ENCODE measurements around the gene SPATS2L.

The SPATS2L gene

DNA sequence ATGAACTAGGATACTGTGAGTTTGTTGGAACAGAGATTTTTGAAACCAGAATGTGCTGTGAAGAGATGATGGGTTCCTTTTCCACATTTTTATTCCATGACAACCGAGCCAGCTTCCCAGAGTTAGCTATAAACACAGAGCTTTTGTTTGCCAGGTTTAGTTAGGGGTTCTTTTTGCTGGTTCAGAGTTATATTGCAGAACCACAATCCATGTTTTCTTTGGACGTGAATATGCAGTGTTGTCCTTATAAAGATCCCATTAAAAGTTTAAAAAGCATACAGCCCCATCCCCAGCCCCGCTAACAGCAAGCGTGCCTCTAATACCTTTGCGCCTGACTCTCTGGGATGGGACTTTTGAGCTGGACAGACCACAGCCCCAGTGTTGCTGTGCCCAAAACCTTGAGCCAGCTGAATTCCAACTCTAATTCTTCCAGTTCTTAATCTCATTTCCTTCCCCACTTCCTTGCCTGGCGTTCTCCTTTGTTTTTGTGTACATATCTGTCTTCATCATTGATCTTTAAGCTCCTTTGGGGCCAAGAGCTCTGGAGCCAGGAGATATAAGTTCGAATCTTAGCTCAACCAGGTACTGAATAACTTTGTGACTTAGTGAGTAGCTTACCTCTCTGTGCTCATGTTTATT lies 72.3 kb downstream of the SPATS2L start:
- DNase-seq = no peak

DNA sequence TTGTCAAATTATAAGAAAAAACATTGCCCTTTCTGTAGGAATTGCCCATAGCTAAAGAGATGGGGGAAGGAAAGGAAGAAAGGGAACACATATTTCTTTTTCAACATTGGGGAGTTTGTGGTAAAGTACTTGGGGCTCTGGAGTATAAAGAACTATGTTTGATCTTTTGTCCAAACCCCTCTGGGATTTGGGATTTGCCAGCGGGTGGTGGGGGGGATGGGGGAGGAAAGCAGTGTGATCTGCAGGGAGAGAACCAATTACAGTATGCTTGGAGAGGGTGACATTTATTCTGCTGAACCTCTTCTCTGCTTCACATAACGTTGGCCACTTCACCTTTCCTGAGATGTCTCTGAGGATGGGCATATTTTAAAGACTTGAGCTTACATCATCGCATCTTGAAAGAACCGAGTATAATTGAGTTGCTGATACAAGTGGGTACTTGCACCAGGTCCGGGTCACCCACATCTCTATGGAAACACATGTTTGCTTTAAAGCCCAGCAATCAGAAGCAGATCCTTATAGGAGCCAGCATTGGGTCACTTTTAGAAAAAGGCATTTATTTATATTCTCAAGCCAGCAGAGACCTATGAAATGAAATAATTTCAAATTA lies 73.1 kb downstream of the SPATS2L start:
- DNase-seq = no peak

DNA sequence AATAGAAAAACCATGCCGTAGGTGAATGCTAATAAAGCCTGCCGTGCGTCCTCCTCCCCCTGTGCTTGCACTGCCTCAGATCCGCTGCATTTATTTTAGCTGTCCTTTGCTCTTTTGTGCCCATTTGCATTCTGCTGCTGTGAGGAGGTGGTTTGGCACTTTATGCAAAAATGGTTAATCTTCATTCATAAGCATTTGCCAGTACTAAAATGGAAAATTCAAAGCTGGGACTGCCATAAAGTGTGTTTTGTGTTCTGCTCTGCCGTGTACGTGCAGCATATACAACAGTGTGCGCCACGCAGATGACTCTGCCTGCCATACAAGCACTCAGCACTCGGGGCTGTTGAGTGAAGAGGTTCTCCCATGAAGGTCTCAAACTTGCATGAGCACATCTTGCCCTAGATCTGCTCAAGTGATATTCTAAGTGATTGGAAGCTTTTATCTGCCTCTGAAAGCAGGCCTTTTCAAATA lies 73.6 kb downstream of the SPATS2L start:
- DNase-seq = no peak

DNA sequence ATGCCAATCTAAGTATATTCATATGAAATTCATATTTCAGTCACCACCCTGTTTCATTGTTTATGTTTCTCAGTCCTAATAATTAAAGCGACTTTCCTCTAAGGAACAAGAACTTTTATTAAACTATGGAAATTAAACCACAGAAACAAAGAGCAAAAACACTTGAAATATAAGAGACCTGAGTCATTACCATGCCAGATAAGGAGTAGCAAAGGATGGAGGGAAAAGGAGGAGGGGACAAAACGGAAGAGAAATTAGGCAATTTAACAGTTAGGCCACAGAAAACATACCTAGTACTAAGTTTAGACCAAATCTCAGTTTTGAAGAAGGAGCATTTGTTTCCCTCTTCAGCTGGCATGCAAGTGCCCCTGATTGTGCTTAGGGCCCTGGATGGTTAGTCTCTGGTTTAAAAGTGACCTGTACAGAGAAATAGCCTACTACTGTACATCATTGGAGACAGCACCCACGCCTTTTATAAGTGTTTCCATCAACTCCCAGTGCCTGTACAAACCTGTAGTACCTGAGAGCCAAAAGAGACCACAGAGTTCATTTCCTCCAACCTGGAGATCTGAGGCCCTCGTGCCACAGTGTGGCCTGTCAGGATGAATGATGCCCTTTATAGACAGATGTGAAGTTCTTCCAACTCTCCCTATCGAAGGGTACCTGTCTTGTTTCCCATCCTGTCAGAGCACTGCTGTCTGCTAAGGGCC lies 74.5 kb downstream of the SPATS2L start:
- no peak for DNase-seq

- DNase-seq = no peak
Measured at GRCh38 chr2:200382874-200383273, 76.4 kb downstream of the SPATS2L start.

GRCh38 chr2:200383380-200384110 lies 77.1 kb downstream of the SPATS2L start:
- no peak for DNase-seq

DNA sequence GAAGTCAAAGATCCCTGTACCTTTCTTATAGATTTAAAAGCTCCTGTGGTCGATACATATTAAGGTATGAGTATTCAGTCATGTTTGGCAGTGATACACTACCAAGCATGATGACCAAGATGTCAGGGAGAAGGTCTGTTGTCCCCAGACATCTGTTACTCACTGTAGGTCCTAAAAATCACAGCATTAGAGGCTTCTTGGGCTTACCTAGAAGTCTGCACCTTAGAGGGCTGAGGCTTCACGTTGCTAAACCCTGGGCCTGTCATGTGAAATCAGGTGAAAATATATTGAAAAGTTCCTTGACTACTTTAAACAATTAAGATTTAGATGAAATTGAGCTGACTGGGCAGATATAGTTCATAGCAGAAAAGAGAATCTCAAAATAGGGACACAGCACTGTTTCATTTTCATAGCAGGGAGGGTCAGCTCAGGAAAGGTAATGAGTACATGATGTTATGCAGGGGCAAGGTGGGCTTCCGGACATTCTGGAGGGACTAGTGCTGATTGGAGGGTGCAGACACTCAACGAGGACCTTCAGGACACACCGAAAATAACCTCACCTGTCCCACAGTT lies 78.7 kb downstream of the SPATS2L start:
- no peak for DNase-seq

DNA sequence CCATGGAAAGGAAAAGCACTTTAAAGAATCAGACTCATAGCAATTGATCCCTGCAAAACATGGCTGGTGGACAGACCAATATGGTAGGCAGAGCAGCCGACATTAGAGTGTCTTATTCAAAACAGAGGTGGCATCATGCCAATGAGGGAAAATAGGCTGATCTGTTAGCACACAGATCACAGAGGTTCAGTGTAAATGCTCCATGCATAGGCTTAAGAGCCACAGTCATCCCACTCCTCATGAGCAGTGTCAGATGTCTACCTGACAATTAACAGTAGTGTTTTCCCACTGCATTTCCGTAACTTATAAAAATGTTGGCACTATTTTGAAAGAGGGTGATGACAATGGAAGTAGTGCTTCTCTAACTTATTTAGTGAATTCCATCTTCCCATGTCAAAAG lies 86.7 kb downstream of the SPATS2L start:
- no peak for DNase-seq

DNA sequence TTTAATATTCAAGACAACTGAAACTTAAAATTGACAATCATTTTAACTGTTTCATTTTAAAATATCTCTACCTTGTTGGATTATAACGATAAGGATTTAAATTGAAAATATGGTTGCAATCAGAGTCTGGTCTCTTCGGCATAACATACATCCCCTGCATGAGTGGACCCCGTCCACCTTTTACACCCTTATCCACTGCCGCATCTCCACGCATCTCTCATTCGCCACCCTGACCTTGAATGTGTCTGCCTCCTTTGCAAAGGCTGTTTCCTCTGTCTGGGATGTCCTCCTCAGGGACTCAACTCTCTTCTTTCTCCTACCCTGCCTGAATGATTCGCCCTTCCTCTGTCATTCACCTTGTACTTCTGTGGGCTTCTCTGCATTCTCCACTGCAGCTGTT lies 87.6 kb downstream of the SPATS2L start:
- no peak for DNase-seq

DNA sequence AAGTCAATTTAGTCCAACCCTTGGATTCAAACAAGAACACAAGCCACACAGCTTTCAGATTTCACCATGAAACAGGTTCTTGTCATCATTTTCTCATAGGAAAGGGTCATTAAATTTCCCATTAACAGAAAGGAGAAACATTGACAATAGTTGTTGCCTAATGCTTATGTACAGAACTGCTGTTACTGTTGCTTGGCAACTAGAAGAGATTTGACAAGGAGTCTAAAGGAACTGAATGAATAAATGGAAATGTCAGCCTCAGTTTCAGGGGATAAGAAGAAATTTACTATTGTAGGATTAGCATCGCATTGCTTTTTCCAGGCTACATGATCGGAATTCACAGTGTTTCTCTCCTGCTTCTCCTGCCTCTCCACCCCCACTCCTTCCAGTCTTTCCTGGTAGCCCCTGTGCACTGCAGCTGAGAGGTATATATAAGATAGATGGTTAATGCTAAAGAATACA lies 90.3 kb downstream of the SPATS2L start:
- DNase-seq = no peak

DNA sequence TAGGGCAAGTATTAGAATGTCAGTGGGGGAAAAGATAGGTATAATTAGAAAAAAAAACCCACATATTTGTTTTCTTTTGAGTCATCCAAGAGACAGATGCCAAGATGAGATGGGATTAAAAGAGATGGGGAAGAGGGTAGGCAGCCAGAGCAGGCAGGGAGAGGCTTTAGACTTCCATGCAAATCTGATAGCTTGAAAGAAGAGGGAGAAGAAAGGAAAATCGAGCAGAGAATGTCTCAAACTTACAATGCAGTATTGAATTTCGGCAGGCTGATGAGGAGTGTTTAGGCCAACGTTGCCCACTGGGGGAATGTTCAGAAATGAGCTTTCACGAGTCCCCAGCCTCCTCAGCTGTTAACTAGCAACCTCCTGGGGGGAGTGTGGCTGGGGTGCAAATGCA lies 91.3 kb downstream of the SPATS2L start:
- no peak for DNase-seq

- no peak for DNase-seq
Measured at GRCh38 chr2:200399046-200399445, 92.6 kb downstream of the SPATS2L start.

DNA sequence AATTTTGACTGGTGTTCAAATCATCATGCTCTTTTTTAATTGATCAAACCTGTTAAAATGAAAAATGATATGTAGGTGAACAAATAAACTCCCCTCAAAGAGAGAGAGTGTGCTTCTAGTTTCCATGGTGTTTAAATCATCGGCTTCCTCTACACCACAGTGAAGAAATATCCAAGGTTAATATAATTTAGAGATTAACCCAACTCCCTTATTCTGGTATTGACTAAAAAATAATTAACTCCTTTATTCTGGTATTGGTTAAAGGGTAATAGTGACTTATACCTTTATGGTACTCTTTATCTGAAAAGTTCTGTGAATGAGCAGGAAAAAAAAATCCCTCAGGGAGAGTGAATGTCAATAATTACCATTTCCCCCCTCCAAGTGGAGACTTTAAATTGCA lies 93.1 kb downstream of the SPATS2L start:
- no peak for DNase-seq

GRCh38 chr2:200403814-200404213 lies 97.3 kb downstream of the SPATS2L start:
- DNase-seq = no peak

DNA sequence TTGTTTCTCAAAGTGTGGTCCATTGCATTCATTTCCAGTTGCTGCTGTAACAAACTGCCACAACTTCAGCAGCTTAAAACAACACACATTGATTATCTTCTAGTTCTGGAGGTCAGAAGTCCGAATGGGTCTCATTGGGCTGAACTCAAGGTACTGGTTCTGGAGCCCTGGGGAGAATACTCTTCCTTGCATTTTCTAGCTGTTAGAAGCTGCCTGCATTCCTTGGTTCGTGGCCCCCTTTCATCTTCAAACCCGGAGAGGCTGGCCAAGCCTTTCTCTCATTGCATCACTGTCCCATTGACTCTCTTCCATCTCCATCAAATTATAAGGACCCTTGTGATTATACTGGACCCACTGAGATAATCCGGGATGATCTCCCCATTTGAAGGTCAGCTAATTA lies 98.1 kb downstream of the SPATS2L start:
- DNase-seq = no peak

GRCh38 chr2:200405599-200406298 lies 99.3 kb downstream of the SPATS2L start:
- peak in 1 of 2 experiments; percentile 67 for DNase-seq

DNA sequence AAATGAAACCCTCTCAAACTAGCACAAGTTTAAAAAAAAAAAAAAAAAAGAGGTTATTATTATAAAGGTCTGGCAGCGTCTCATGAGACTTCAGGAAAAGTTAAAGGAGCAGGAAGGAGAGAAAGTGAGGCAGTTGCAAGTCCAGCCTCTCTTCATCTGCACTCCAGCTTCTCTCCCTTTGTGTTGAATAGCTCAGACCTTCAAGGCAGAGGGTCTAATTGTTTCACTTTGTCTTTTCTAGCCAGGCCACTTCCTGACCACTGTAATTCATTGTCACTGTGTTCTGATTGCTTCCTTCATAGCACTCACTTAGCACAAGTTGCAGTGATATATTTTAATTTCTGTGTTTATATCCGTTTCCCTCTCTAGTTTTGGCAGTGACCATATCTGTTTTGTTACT lies 99.9 kb downstream of the SPATS2L start:
- no peak for DNase-seq

- DNase-seq = no peak
Measured at GRCh38 chr2:200408428-200409316, 102.2 kb downstream of the SPATS2L start.

DNA sequence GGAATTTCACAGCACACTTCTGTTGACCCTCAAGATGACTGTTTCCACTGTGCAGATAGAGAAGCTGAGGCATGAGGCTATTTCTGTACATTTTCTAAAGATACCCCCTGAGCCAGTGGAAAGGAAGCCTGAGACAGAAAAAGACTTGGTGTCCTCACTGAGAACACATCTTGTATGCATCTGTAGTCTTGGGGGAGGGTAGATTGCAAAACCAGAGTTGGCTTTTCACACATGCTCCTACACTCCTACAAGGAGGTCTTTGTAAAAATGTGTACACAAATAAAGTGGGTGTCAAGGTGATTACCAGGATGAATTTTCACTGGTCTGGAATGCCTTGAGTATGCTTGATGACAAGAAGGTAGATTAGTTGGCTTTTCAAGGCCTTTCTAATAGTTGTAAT lies 105.3 kb downstream of the SPATS2L start:
- no peak for DNase-seq

DNA sequence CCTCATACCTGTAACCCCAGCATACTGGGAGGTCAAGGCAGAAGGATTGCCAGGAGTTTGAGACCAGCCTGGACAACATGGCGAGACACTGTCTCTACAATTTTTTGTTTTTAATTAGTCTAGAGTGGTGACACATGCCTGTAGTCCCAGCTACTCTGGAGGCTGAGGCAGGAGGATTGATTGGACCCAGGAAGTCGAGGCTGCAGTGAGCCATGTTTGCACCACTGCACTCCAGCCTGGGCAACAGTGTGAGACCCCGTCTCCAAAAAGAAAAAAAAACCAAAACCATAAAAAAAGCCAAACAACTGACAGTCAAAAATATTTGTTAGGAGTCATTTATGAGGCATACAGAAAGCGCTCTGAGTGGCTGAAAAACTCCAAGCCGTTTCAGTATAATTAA lies 107.9 kb downstream of the SPATS2L start:
- DNase-seq = no peak

DNA sequence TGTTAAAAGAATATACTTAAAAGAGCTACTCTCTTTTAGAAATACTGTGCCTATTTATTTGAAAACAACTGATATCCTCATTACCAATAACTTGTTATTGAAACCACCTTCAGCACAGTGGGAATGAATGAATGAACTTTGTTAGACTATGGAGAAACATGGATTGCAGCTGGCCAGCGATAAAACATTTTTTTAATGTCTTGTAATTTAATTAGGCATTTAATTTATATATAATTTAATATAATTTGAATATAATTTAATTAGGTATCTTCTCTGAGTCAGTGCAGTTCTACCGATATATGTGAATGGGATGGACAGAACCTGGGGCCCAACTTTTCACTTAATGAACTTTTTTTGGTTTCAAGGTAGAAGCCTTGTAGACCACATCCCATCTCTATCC lies 109.0 kb downstream of the SPATS2L start:
- DNase-seq = no peak
